GM12865 (cell line): ENCODE data around the gene ZNF248.

ENCODE experiments used
- DNase-seq: peaks from one replicate; pipeline ENCODE4 v3.0.0; 2010; ENCODE audit warnings: low read depth
- H3K4me3 ChIP-seq: 2 replicates; pipeline ENCODE4 v1.5.1; 2011; ENCODE audit warnings: mild to moderate bottlenecking, low read depth, low read length, control low read depth
- CTCF ChIP-seq: IDR thresholded peaks from 2 replicates; pipeline ENCODE4 v1.5.1; 2011; ENCODE audit warnings: low read length, control low read depth, low read depth, inconsistent platforms; ENCODE audit not compliant: insufficient read depth; ENCODE audit errors: missing control alignments

The ZNF248 gene

GRCh38 chr10:37775612-37776011 is 81.8 kb downstream of the ZNF248 start:
- DNase-seq, result no peak
- TF ChIP-seq CTCF, result no peak
- H3K4me3 ChIP-seq, result no peak overlapping the region

- TF ChIP-seq CTCF, result no peak
- no peak for DNase-seq
- no peak overlapping the region for H3K4me3 ChIP-seq
These were observed 83.1 kb downstream of the ZNF248 start for GRCh38 chr10:37774351-37774750.

GRCh38 chr10:37765216-37765615 is 92.2 kb downstream of the ZNF248 start:
- DNase-seq, result no peak
- TF ChIP-seq CTCF, result no peak
- no peak overlapping the region for H3K4me3 ChIP-seq

- no peak for TF ChIP-seq CTCF
These were observed 94.3 kb downstream of the ZNF248 start for GRCh38 chr10:37763132-37763531.

GRCh38 chr10:37762287-37762686 is 95.1 kb downstream of the ZNF248 start:
- no peak for TF ChIP-seq CTCF
- no peak overlapping the region for H3K4me3 ChIP-seq
- no peak for DNase-seq

More at GRCh38 chr10:37763132-37763531, 94.3 kb downstream of the ZNF248 start:
- H3K4me3 ChIP-seq, result no peak overlapping the region
- DNase-seq, result no peak

GRCh38 chr10:37760817-37761216 is 96.6 kb downstream of the ZNF248 start:
- TF ChIP-seq CTCF, result no peak
- no peak overlapping the region for H3K4me3 ChIP-seq
- DNase-seq, result no peak

- H3K4me3 ChIP-seq, result no peak overlapping the region
- TF ChIP-seq CTCF, result no peak
- DNase-seq, result no peak
These were observed 99.3 kb downstream of the ZNF248 start for GRCh38 chr10:37758074-37758473.
